ENCODE results near the gene CRACR2A.

DNA sequence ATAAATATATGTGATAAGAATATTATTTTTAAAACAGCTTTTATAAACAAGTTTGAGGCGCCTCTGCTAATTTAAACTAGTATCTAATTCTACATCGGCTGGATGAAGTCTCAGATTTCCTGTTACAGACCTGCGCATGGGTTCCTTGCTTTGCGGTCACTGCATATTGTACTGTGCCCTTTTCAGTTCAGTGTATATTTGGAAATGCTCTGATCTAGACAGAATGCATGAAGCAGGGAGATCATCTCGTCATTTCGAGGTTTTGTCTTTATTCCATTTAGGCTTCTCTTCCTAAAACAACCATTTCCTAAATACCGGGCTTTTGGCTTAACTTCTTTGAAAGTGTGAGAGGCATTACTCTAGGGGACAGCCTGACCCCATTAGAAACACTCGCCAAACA lies 25.6 kb downstream of the CRACR2A start:
- TF ChIP-seq, protein P1, sequence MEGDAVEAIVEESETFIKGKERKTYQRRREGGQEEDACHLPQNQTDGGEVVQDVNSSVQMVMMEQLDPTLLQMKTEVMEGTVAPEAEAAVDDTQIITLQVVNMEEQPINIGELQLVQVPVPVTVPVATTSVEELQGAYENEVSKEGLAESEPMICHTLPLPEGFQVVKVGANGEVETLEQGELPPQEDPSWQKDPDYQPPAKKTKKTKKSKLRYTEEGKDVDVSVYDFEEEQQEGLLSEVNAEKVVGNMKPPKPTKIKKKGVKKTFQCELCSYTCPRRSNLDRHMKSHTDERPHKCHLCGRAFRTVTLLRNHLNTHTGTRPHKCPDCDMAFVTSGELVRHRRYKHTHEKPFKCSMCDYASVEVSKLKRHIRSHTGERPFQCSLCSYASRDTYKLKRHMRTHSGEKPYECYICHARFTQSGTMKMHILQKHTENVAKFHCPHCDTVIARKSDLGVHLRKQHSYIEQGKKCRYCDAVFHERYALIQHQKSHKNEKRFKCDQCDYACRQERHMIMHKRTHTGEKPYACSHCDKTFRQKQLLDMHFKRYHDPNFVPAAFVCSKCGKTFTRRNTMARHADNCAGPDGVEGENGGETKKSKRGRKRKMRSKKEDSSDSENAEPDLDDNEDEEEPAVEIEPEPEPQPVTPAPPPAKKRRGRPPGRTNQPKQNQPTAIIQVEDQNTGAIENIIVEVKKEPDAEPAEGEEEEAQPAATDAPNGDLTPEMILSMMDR (IDR thresholded peaks at IDR 0.05), result no peak
- TF ChIP-seq POLR2A (IDR thresholded peaks at IDR 0.05), result no peak

Measured in upper lobe of left lung (tissue), 4 donors.